NCI-H1105 treated with DMSO at 0.1 percent for 48 hours (cell line): ENCODE results near the gene CAPG.
"Not testable (repeated sequence)": the region's sequence is repeated elsewhere in the genome, so short reads cannot be mapped to it uniquely, and the experiment has no call there.

ENCODE experiments used
- DNase-seq: peaks from one replicate; lab custom pipeline; 2025; lab: John Stamatoyannopoulos, UW

The CAPG gene

DNA sequence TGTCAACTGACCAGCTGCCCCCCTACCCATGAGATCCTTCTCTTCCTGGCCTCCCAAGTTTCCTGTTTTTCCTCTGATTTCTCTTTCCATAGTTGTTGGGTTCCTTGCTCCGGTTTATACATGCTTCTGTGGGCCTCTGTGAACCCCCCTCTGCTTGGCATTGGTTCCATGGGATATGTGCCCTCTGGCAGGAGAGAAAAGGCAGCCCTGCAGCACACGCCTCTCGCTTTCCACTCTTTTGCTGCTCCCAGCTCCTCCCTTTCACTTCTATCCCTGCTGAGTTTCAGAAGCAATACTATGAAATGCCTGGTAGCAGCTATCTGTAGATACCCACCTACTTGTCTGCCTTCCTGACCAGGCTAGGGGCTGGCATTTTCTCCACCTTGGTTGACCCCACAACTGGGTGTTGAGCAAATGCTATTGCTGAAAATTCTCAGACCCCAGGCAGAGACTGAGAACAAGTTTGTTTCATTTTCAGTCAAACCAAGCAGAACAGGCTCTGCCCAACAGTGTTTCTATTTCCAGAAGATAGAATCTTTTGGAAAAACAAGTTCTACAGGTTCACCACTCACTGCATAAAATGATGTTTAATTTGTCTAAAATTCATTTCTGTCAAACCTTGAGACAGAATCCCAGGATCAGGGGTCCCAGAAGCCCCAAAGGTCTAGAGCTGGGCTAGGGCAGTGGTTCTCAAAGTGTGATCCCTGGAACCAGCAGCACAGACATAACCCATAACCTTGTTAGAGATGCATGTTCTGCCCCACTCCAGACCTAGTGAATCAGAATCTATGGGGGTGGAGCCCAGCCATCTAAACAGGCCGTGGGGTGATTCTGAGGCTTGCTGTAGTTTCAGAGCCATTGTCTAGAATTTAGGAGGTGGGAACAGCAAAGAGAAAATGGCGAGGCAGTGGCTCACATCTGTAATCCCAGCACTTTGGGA, 13.4 kb downstream of the CAPG start:
- no peak for DNase-seq

DNA sequence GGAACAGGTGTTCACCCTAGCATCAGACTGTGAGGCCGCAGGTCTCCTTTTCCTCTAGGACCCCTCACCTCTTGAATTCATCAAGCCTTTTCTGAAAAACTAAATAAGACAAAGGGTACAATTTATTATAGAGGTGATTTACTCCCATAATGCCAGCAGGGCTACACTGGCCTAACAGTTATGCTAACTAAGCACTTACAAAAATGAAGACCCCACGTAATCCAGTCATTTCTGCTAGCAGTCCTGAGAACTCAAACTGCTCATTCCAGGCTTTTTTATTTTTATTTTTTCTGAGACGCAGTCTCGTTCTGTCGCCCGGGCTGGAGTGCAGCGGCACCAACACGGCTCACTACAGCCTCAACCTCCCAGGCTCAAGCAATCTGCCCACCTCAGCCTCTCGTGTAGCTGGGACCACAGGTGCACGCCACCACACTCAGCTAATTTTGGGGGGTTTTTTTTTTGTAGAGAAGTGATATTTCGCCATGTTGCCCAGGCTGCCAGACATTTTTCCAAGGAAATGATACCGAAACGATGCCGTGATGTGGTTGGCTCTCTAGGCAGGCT, 14.2 kb downstream of the CAPG start:
- DNase-seq, result no peak

DNA sequence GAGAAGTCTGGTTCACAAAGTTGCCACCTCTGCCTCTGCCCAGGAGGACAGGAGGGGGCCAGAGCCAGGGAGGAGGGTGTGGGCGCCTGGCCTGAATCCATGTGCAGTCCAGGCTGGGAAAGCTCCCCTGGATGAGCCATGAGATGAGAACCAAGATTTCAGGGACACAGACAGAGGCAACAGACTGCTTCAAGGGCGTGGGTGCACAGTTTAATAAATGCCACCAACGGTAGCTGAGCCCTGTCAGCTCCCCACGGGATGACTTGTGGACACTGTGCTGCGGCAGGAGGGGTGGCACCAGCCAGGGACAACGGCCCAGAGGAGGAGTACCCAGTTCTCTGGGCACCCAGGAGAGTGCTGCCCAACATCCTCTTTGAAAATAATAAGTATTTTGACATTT, 15.2 kb downstream of the CAPG start:
- no peak for DNase-seq

DNA sequence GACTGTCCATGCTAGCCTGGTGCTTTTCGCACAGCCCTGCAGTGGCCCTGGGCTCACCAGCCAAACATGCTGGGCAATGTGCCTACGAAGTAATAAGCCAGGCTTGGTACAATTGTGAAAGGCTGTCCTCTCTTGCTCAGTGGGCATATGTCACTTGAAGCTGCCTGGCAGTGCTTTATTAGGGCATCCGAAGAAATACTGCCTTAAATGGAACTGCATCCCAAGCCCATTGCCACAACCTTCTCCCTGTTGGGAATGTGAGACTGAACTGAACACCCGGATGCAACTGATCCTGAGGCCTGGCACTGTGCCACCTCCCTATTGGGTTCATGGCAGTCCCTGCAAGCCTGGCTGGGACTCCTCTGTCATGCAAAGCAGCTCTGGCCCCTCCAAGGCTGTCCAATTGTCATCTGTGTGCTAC, 15.9 kb downstream of the CAPG start:
- DNase-seq, result peak; percentile 10

DNA sequence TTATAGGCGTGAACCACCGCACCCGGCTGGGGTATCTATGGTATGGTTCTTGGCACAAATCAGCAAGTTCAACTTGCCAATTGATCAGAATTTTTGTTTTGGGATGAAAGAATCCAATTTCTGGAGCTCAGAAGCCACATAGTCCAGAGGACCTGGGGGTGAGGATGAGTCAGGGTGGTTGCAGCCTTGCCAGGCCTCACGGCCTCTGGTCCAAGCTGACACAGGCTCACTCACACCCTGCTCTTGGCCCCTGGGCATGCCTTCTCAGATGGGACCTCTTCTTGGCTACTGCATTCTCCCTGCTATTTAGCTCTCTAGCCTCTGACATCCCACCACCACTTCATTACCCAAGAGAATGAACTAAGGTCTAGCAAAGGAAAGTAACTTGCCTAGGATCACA, 16.3 kb downstream of the CAPG start:
- DNase-seq, result no peak

DNA sequence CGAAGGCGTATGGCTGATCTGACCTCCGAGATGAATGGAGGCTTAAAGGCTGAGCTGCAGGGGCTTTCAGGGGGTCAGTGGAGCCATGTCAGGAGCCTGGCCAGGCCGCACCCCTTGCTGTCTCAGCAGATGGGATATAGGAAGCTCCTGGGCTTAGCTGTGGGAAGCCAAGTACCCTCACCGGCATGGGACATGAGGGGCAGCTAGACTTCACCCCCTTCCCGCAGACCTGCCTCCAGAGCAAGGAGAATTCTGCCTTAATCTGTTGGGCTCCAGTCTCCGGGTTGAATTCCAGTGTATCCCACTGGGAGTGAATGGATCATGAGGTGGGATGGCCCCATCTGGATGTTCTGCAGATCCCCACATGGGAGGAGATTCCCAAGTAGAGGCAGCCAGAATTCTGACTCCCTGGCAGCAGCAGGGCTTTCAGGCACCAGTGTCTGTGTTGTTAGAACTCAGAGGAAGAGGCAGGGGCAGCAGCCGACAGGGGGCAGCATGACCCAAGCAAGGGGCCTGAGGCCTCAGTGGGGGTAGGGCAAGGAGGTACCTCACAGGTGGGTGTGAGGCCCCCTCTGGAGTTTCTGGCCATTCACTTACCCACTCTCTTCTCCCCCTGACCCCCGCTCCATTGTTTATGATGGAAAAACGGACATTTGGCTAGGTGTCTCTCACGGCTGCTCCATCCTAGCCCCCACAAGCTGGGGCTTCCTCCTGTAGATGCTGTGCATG, 19.1 kb downstream of the CAPG start:
- no peak for DNase-seq

DNA sequence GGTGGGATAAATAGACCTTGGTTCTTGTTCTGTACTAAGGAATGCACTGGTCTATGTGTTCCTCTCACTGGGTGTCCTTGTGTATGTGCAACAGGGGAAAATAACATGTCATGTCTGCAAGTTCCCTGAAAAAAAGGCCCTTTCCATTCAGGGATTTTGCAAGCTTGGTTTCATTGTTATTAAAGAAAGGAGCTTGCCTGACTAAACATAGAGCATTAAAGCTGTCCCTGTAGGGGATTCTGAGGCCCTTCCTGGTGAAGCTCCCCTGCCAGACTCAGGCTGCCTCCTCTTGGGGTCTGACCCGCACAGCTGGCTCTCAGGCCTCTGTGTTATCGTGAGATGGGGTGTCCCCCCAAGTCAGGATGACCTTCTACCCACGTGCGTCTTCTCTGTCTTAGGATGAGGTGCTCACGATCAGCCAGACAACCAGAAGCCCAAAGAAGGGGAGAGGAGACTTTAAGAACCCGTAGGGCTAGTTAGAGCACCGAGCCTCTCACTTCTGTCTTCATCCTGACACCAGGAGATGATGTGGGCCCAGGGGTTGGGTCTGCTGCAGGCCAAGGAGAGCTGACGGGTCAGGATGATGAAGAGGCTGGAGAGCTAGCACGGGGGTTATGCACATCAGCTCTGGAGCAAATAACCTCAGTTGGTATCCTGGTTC, 21.2 kb downstream of the CAPG start:
- no peak for DNase-seq

DNA sequence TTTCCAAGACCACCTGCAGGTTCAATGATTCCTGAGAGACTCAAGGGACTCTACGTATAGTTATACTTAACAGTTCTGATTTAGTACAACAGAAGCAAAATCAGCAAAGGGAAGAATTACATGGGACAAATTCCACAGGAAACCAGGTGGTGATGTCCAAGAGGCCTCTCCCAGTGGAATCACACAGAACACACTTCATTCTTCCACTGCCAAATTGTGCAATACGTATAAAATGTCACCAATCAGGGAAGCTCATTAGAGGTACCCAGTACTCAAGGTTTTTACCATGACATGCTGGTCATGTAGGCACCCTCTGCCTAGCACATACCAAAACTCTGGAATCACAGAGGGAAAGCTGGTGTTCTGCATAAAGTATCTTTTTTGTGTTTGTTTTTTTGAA, 22.4 kb downstream of the CAPG start:
- no peak for DNase-seq

DNA sequence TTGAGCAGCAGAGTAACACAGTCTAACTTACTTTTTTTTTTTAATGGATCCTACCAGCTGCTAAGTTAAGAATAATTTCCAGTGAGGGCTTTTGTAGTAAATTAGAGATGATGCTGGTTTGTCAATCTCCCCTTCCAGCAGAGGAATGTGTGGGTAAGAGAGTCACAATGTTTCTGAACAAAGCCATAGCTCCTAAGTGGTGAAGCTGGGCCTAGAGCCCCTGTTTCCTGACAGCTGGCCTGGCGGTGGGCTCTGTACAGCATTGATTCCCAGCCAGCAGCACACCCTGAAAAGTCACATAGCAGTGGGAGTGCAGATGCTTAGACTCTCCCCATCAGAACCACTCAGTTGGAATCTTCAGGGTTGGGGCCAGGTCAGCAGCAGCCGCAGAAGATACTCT, 24.4 kb downstream of the CAPG start:
- DNase-seq, result no peak

DNA sequence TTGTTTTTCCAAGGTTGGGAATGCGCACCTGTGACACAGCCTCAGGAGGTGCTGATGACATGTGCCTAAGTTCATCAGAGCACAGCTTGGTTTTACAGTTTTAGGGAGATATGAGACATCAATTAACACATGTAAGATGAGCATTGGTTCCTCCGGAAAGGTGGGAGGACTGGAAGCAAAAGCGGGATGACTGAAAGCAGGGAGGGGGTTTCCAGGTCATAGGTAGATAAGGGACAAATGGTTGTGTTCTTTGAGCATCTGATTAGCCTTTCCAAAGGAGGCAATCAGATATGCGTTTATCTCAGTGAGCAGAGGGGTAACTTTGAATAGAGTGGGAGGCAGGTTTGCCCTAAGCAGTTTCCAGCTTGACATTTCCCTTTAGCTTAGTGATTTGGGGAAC, 26.3 kb downstream of the CAPG start:
- DNase-seq, result no peak

DNA sequence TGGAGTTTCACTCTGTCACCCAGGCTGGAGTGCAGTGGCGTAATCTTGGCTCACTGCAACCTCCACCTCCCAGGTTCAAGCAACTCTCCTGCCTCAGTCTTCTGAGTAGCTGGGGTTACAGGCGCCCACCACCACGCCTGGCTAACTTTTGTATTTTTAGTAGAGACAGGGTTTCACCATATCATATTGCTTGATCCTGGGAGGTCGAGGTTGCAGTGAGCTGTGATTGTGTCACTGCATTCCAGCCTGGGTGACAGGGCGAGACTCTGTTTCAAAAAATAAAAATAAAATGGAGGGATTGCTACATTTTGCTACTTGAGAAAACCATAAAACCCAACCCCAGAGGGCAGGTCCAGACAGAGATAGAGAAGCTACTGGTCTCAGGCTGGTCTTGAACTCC, 27.0 kb downstream of the CAPG start:
- not testable (repeated sequence) for DNase-seq

DNA sequence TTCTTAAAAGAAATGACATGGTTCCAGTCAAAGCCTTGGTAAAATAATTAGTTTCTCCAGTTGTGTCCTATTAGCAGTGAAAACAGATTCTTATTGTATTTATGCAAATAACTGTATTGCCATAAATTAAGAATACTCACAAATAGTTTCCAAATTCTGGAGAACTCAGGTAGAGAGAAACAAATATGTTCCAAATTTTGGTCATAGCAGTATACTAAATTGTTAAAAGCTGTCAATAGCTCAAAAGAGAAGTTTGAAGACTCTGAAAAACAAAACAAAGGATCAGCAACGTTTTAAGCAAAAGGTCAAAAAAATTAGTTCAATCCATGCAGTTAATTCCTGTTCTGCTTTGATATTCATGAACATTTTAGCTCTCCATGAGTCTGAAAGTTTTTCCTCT, 30.1 kb downstream of the CAPG start:
- no peak for DNase-seq

DNA sequence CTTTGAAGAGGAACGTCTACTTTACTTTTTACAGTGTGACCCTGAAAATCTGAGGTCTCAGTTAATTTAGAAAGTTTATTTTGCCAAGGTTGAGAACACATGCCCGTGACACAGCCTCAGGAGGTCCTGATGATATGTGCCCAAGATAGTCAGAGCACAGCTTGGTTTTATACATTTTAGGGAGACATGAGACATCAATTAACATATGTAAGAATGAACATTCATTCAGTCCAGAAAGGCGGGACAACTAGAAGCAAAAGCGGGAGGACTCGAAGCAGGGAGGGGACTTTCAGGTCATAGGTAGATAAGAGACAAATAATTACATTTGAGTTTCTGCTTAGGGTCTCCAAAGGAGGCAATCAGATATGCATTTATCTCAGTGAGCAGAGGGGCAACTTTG, 31.9 kb downstream of the CAPG start:
- no peak for DNase-seq

DNA sequence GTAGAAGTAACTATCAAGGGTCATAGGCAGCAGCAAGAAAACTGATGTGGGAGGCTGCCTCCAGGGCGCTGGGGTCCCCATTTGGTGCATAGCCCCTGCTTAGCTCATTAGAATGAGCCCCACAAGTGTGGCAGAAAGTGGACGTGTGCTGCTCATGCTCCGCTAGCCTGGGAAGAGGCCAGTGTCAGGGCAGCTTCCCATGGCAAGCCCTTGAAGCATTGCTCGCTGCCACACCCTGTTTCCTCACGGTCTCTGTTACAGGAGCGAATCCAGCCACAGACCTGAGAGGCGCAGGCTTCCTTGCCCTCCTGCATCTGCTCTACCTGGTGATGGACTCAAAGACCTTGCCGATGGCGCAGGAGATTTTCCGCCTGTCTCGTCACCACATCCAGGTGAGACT, 33.1 kb downstream of the CAPG start:
- no peak for DNase-seq

DNA sequence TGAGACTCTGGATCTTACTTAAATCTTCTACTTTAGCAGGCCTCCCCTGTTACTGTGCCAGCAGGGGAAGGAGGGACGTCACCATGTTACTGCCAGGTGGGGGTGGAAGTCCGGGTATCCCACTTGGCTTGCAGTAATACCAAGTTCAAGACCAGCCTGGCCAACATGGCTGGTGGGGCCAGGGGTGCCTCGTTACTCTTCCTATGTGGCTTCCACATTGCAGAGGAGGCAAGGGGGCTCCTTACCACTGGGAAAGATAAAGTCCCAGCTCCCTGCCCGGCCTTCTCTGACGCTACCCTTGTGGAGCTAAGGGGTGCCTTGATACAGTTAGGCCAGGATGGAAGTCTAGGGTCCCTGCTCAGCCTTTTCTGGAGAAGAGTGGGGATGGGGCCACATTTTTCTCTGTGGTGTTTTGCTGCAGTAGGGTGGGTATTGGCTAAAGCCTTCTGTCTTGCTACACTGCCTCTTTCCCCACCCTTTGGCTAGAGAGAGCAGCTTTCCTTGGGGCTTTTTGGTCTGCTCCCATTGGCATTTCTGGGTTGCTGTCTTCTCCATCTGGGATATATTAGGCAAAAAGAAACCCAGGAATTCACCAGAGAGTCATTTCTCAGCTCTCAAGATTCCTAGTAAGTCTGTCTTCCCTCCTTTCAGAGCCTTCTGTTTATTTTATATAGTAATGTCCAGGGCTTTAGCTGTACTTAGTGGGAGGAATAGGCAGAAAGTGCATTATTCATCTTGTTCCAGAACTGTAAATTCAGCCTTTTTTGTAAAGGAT, 33.7 kb downstream of the CAPG start:
- DNase-seq, result no peak

DNA sequence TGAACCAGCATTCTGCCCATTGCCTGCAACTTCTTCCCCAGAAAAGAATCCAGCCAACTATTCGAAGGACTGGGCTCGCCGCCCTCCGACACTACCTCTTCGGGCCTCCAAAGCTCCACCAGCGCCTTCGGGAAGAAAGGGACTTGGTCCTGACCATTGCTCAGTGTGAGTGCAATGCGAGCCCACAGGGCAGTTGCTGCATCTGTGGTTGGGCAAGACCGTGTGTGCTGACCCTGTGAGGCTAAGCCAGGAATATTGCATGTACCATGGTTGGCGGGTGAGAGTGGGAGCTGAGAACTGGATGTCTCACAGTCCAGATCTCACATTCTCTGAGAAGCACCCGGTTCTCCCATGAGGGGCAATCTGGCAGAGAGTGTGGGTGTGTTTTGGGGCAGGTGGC, 39.1 kb downstream of the CAPG start:
- no peak for DNase-seq

DNA sequence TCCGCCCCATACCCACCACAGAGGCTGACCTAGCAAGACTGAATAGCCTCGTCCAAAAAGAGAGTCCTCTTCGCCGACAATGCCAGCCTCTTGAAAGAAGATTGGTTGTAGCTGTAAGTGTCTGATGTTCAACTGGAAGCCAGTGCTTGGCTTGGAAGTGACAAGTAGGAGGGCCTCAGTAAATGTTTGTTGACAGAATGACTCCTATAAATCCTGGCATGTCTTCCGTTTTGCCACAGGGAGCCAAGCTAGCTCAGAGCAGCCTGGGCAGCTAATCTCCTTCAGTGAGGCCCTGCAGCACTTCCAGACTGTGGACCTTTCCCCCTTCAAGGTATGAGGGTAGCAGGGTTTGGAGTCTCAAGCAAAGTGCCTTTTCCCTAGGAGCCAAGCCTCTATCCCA, 40.7 kb downstream of the CAPG start:
- DNase-seq, result no peak

DNA sequence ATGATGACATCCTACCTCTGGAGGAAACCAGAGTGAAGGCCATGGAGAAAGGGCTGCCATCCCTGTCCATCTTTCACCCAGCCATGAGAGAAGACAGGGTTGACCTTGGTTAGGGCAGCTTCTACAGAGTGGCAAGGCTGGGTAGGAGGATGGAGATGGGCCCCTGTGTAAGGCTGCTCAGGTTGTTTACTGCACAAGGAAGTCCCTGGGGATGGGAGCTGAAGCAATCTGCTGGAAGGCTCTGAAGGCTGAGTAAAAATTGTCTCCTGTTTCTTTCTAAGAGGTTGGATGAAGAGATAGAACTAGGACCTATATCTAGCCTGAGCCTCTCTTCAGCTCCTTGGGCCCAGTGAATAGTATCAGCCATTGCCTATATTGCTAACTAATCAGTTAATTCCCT, 41.2 kb downstream of the CAPG start:
- DNase-seq, result no peak

DNA sequence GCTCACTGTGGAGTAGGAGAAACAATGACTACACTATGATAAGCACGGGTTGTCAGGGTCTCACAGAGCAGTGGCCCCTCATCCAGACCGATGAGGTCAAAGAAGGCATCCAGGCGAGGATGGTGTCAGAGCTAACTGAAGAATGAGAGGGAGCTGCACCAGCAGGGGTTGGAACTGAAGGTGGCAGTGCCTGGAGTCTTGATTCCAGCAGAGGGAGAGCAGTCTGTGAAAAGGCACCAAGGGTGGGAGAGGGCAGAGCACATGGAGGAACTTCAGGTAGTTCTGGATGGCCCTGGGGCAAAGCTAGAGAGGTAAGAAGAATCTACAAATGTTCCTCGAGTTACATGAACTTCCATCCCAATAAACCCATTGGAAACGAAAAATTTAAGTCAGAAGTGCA, 43.0 kb downstream of the CAPG start:
- no peak for DNase-seq

DNA sequence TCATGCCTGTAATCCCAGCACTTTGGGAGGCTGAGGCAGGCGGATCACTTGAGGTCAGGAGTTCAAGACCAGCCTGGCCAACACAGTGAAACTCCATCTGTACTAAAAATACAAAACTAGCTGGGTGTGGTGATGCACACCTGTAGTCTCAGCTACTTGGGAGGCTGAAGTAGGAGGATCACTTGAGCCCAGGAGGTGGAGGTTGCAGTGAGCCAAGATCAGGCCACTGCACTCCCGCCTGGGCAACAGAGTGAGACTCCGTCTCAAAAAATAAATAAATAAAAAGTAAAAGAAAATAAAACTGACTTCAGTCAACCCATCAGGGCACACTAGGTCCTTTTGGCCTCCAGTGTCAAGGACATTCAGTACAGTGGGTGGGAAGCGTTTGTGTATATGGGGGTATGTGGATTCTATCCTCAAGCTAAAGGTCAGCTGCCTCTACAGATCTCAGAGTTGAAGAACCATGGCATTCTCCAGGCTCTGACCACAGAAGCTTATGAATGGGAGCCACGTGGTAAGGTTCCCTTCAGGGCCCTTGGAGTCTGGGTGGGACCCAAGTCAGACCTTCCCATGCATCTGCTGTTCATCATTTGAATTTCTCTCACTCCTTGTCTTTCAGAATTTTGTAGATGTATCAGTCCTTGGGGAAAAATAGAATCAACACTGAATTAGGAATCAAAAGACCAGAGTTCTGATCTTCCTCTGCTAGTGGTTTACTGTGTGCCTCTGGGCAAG, 47.3 kb downstream of the CAPG start:
- not testable (repeated sequence) for DNase-seq

DNA sequence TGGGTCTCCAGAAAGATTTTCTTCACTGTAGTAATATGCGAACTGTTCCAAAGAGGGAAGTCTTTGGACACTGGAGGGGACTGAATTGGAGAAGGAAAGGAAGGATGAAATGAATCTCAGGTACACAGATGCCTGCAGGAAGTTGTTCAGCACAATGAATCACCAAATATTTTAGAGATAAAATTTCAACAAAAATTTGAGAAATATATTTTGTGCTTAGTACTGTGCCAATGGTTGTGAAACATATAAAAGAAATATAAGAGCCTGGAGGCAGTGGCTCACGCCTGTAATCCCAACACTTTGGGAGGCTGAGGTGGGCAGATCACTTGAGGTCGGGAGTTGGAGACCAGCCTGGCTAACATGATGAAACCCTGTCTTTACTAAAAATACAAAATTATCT, 52.4 kb downstream of the CAPG start:
- no peak for DNase-seq
